DND-41 (cell line): ENCODE data around the gene CNPPD1.

Source experiments
- ATAC-seq: fragments of 200-7000 bp; cut with Tn5 transposase; 3 replicates; pipeline ENCODE4 v1.9.1; 2021; ENCODE audit warnings: low read depth; ENCODE audit not compliant: insufficient read depth
- DNase-seq: peaks from one replicate; pipeline ENCODE4 v3.0.0-alpha.2; 2020
- H2AFZ ChIP-seq: 2 replicates; pipeline ENCODE4 v1.6.0; 2012; ENCODE audit warnings: low read depth, low read length
- H3K27ac ChIP-seq: 2 replicates; pipeline ENCODE4 v1.5.1; 2012; ENCODE audit warnings: low read length, inconsistent platforms
- H3K27me3 ChIP-seq: fragments of 200-600 bp; sonication (generic); 2 replicates; pipeline ENCODE4 v1.6.0; 2012; ENCODE audit warnings: low read length, mild to moderate bottlenecking, inconsistent platforms; ENCODE audit not compliant: insufficient read depth, poor library complexity
- H3K36me3 ChIP-seq: 2 replicates; pipeline ENCODE4 v1.5.1; 2012; ENCODE audit warnings: low read length, inconsistent platforms; ENCODE audit not compliant: insufficient read depth
- H3K4me1 ChIP-seq: 2 replicates; pipeline ENCODE4 v1.5.1; 2012; ENCODE audit warnings: mild to moderate bottlenecking, low read length; ENCODE audit not compliant: insufficient read depth
- H3K4me2 ChIP-seq: 2 replicates; pipeline ENCODE4 v1.6.0; 2012; ENCODE audit warnings: mild to moderate bottlenecking, moderate library complexity, low read length, inconsistent platforms; ENCODE audit not compliant: insufficient read depth
- H3K4me3 ChIP-seq, 2 experiments: fragments of 200-600 bp in 1 of 2; shearing (Covaris generic) in 1 of 2; 2 replicates each; pipeline ENCODE4 v1.5.1; 2012 to 2016; ENCODE audit warnings: inconsistent platforms in 2 of 2, low read length in 2 of 2, mild to moderate bottlenecking in 2 of 2, low read depth in 1 of 2, moderate library complexity in 1 of 2
- H3K79me2 ChIP-seq: 2 replicates; pipeline ENCODE4 v1.6.0; 2012; ENCODE audit warnings: low read length, inconsistent platforms; ENCODE audit not compliant: insufficient read depth
- H3K9ac ChIP-seq: 2 replicates; pipeline ENCODE4 v1.6.0; 2012; ENCODE audit warnings: low read depth, mild to moderate bottlenecking, inconsistent platforms, low read length, moderate library complexity
- H3K9me3 ChIP-seq: 2 replicates; pipeline ENCODE4 v1.5.1; 2012; ENCODE audit warnings: low read length, moderate library complexity, mild to moderate bottlenecking, inconsistent platforms; ENCODE audit not compliant: insufficient read depth, severe bottlenecking
- H4K20me1 ChIP-seq: 2 replicates; pipeline ENCODE4 v1.6.0; 2012; ENCODE audit warnings: low read length; ENCODE audit not compliant: insufficient read depth
- EZH2 ChIP-seq: IDR thresholded peaks from 3 replicates; pipeline ENCODE4 v1.6.1; 2012; ENCODE audit warnings: borderline replicate concordance, low read depth, mild to moderate bottlenecking, moderate library complexity, low read length, inconsistent platforms; ENCODE audit not compliant: severe bottlenecking
- TF ChIP-seq, protein P1 (sequence below): IDR thresholded peaks from 2 replicates; pipeline ENCODE4 v1.5.1; 2012; ENCODE audit warnings: borderline replicate concordance, low read length, moderate library complexity, mild to moderate bottlenecking; ENCODE audit not compliant: poor library complexity, severe bottlenecking; ENCODE audit errors: extremely low read depth

Gene CNPPD1

DNA sequence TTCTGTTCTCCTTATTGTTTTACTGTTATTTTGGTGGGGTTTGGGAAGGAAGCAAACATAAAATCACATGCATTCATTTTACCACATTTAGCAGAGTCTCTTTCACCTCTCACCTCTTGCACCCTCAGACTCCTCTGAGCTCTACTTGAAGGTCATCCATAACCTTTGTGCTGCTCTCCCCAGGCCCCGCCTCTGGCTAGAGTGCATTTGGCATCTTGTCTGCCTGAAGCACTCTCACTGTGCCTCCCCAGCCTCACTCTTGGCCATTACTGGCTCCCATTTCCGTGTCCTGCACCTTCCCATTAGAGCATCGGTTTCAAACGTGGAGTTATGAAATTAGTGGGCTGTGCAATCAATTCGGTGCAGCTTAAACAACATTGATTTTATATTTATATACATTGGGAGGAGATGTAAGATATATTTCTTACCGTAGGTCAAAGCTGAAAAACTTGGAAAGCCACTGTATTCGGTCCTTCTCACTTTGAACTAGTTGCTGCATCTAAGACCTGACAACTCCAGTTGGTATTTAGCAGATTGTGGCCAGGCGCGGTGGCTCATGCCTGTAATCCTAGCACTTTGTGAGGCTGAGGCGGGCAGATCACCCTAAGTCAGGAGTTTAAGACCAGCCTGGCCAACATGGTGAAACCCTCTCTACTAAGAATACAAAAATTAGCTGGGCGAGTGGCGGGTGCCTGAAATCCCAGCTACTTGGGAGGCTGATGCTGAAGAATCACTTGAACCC is 22.9 kb upstream of the CNPPD1 start:
- H3K4me2 ChIP-seq, result no peak overlapping the region
- no peak overlapping the region for H3K4me3 ChIP-seq
- H4K20me1 ChIP-seq, result no peaks in the 10 kb centered on the region
- H2AFZ ChIP-seq, result no peak overlapping the region
- no peaks in the 10 kb centered on the region for H3K36me3 ChIP-seq
- H3K4me1 ChIP-seq, result no peaks in the 10 kb centered on the region
- ATAC-seq (no peak), DNase-seq (no peak)
- H3K9ac ChIP-seq, result no peak overlapping the region
- TF ChIP-seq, protein P1, sequence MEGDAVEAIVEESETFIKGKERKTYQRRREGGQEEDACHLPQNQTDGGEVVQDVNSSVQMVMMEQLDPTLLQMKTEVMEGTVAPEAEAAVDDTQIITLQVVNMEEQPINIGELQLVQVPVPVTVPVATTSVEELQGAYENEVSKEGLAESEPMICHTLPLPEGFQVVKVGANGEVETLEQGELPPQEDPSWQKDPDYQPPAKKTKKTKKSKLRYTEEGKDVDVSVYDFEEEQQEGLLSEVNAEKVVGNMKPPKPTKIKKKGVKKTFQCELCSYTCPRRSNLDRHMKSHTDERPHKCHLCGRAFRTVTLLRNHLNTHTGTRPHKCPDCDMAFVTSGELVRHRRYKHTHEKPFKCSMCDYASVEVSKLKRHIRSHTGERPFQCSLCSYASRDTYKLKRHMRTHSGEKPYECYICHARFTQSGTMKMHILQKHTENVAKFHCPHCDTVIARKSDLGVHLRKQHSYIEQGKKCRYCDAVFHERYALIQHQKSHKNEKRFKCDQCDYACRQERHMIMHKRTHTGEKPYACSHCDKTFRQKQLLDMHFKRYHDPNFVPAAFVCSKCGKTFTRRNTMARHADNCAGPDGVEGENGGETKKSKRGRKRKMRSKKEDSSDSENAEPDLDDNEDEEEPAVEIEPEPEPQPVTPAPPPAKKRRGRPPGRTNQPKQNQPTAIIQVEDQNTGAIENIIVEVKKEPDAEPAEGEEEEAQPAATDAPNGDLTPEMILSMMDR, result no peak
- TF ChIP-seq EZH2, result no peak
- no peaks in the 10 kb centered on the region for H3K79me2 ChIP-seq
- H3K9me3 ChIP-seq, result no peaks in the 10 kb centered on the region
- no peak overlapping the region for H3K27ac ChIP-seq
- H3K27me3 ChIP-seq, result no peaks in the 10 kb centered on the region

- ATAC-seq, result no peak
- Histone ChIP-seq H4K20me1 (no peaks in the 10 kb centered on the region), H3K4me2 (no peak overlapping the region), H3K4me1 (no peaks in the 10 kb centered on the region), H2AFZ (no peak overlapping the region), H3K36me3 (no peaks in the 10 kb centered on the region), H3K9me3 (no peaks in the 10 kb centered on the region), H3K9ac (no peak overlapping the region), H3K4me3 (no peak overlapping the region), H3K79me2 (no peaks in the 10 kb centered on the region), H3K27ac (no peak overlapping the region), H3K27me3 (no peaks in the 10 kb centered on the region)
- TF ChIP-seq, protein P1, result no peak
- no peak for TF ChIP-seq EZH2
- DNase-seq, result no peak
These were observed 22.2 kb upstream of the CNPPD1 start for GRCh38 chr2:219198974-219199373.

DNA sequence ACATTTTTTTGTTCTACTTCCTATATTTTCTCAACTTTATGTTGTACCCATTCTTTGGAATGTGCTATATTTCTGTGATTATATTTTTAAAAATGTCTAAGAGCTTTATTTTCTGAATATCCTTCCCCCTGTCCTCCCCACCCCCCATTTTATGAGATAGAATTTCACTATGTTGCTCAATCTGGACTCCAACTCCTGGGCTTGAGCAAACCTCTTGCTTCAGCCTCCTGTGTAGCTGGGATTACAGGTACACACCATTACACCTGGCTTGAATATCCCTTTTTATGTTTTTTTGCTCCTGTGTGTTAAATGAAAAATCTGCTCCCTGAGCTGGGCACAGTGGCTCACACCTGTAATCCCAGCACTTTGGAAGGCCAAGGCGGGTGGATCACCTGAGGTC is 20.7 kb upstream of the CNPPD1 start:
- ATAC-seq (no peak), DNase-seq (no peak)
- Histone ChIP-seq H2AFZ (no peak overlapping the region), H3K4me3 (no peak overlapping the region), H3K27me3 (no peaks in the 10 kb centered on the region), H3K9ac (no peak overlapping the region), H4K20me1 (no peaks in the 10 kb centered on the region), H3K4me2 (no peak overlapping the region), H3K36me3 (no peaks in the 10 kb centered on the region), H3K4me1 (no peaks in the 10 kb centered on the region), H3K79me2 (no peaks in the 10 kb centered on the region), H3K27ac (no peak overlapping the region), H3K9me3 (no peaks in the 10 kb centered on the region)
- TF ChIP-seq EZH2, result no peak
- TF ChIP-seq, protein P1, result no peak
